ENCODE results near the gene TANGO2. TPM values are rescaled to one million over a fixed set of nuclear protein-coding genes. Genes with fewer than 3 reads are reported as not detected.

TANGO2 gene
- total and polyA plus RNA-seq, 2 experiments from 2014 or later: 18.7 to 21.9 TPM

DNA sequence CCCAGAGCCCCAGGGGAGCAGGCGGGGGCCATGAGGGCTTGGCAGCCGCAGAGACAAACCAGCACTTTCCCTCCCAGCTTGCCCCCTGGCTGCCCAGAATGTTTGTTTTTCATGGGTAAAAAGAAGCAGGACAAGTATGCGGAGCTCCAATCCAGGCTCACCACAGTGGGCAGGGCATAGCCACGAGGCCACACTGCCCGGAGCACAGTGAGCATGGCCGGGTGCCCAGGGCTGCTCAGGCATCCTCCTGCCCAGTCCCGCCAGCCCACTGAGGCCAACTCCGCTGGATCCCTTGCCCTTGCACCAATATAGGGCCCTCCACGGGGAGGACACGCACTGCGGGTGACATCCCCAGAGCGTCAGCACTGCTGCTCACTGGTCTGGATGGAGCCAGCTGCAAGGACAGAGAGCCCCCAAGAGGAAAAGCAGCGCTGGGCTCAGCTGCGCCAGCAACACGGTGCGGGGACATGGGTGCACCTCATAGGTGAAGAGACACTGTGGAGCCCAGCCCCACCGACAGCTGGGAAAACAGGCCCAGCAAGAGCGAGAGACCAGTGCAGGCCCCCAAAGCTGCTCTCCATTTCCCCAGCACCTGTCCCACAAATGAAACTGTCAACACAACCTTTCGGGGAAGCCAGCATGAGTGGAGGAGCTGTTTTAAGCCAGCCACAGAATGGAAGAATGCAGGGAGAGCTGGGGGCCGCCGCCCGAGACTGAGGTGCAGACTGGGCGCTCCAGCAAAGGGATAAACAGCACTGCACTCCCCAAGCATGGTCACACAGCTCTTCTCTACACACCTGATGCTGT, 29.1 kb upstream of the TANGO2 start:
- H3K27ac ChIP-seq: no peak overlapping the region
- TF ChIP-seq, protein P1, sequence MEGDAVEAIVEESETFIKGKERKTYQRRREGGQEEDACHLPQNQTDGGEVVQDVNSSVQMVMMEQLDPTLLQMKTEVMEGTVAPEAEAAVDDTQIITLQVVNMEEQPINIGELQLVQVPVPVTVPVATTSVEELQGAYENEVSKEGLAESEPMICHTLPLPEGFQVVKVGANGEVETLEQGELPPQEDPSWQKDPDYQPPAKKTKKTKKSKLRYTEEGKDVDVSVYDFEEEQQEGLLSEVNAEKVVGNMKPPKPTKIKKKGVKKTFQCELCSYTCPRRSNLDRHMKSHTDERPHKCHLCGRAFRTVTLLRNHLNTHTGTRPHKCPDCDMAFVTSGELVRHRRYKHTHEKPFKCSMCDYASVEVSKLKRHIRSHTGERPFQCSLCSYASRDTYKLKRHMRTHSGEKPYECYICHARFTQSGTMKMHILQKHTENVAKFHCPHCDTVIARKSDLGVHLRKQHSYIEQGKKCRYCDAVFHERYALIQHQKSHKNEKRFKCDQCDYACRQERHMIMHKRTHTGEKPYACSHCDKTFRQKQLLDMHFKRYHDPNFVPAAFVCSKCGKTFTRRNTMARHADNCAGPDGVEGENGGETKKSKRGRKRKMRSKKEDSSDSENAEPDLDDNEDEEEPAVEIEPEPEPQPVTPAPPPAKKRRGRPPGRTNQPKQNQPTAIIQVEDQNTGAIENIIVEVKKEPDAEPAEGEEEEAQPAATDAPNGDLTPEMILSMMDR (IDR thresholded peaks at IDR 0.05; ENCODE audit: low read depth, low read length): no peak
- no peaks in the 10 kb centered on the region for H3K9me3 ChIP-seq (ENCODE audit: low read depth)
- DNase-seq (ENCODE audit: low read depth in 1 of 2, low spot score in 1 of 2): no peak
- H3K4me3 ChIP-seq: no peak overlapping the region
- no peaks in the 10 kb centered on the region for H3K27me3 ChIP-seq
- H3K36me3 ChIP-seq: no peaks in the 10 kb centered on the region
- no peaks in the 10 kb centered on the region for H3K4me1 ChIP-seq (ENCODE audit: low read depth)

DNA sequence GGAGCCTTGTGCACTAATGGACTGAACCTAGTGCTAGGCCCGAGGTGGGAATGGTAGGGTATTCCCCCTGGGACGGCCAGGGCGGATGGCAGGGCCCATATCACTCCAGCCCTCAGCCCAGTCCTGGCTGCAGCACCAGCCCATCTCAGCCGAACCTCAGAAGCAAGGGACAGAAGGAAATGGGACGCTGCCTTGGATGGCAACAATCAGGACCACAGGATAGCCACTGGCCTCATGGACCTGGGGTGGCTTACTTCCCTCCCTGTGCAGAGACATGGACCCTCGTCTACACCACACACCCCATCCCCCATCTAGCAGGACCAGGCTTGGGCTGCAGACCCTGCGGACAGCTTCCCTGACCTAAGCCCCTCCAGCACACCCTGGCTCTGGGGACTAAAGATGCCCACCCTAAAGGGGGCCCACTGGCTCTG, 28.4 kb upstream of the TANGO2 start:
- no peak overlapping the region for H3K4me3 ChIP-seq
- DNase-seq (ENCODE audit: low read depth in 1 of 2, low spot score in 1 of 2): no peak
- H3K27me3 ChIP-seq: no peaks in the 10 kb centered on the region
- H3K36me3 ChIP-seq: no peaks in the 10 kb centered on the region
- H3K27ac ChIP-seq: no peak overlapping the region
- H3K4me1 ChIP-seq (ENCODE audit: low read depth): no peaks in the 10 kb centered on the region
- TF ChIP-seq, protein P1 (IDR thresholded peaks at IDR 0.05; ENCODE audit: low read depth, low read length): no peak
- H3K9me3 ChIP-seq (ENCODE audit: low read depth): no peaks in the 10 kb centered on the region

DNA sequence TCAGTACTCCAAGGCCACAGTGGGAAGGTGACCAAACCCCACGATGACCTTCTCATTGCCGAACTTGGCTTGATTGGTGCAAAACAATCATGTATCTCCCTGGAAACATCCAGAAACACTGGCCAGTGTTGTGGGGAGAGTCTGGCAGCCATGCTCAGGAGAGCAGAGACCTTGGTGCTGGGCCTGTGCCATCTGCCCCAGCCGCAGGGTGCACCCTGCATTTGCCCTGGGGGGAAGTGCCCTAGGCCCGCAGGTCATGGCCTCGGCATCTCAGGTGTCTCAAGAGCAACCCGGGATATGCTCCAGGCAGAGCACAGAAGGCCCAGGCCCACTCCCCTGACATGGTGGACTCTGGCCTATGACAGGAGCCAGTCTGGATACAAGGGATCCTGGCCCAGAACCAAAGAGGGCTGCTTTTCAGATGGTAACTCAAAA, 28.0 kb upstream of the TANGO2 start:
- Histone ChIP-seq H3K9me3 (ENCODE audit: low read depth) (no peaks in the 10 kb centered on the region), H3K27me3 (no peaks in the 10 kb centered on the region), H3K4me1 (ENCODE audit: low read depth) (peaks cover under 1% of the 10 kb centered on the region), H3K36me3 (no peaks in the 10 kb centered on the region), H3K27ac (no peak overlapping the region), H3K4me3 (no peak overlapping the region)
- TF ChIP-seq, protein P1 (IDR thresholded peaks at IDR 0.05; ENCODE audit: low read depth, low read length): no peak
- DNase-seq (ENCODE audit: low read depth in 1 of 2, low spot score in 1 of 2): no peak

DNA sequence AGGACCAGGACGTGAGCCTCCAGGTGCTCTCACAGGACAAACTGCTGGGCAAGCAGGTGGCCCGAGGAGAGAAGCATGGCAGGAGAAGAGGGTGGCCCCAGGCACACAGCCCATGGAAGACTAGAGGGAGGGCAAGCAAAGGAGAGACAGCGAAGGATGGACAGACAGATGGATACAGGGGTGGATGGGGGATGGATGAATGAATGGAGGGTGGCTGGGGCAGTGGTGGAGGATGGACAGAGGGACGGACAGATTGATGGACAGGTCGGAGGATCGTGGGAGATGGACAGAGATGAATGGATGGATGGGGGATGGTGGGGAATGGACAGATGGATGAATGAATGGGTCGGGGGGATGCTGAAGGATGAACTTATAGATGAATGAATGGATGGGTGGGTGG, 27.0 kb upstream of the TANGO2 start:
- H3K4me1 ChIP-seq (ENCODE audit: low read depth): peaks cover 11% of the 10 kb centered on the region
- H3K36me3 ChIP-seq: no peaks in the 10 kb centered on the region
- H3K9me3 ChIP-seq (ENCODE audit: low read depth): no peaks in the 10 kb centered on the region
- no peak overlapping the region for H3K27ac ChIP-seq
- no peaks in the 10 kb centered on the region for H3K27me3 ChIP-seq
- no peak for DNase-seq (ENCODE audit: low read depth in 1 of 2, low spot score in 1 of 2)
- TF ChIP-seq, protein P1 (IDR thresholded peaks at IDR 0.05; ENCODE audit: low read depth, low read length): no peak
- no peak overlapping the region for H3K4me3 ChIP-seq

DNA sequence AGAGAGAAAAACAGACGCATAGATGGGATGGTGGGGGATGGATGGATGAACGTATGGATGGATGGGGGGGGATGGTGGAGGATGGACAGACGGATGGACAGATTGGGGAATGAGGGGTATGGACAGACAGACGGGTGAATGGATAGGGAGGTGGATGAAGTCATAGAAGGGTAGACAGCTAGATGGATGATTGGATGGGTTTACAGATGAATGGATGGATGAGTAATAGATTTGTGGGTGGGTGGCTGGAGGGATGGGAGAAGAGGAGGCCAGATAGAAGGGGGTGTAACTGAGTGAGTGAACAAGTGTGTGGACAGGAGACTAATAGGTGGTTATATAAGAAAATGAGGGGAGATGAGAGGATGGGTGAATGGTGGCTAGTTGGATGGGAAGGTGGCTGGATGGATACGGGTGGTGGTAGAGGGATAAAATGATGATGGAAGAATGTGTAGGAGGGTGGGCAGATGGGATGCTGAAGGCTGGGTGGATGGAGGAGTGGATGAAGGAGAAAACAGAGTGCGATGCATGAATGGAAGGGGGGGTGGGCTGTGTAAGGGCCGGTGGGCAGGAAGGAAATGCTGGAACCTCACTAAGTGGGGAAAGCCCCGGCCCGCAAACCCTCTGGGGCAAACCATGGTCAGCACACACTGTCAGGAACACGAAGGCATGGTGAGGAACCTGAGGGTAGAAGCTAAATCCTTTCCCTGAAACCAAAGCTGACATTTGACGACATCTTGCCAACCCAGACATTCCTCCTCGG, 25.9 kb upstream of the TANGO2 start:
- Histone ChIP-seq H3K27me3 (no peaks in the 10 kb centered on the region), H3K36me3 (no peaks in the 10 kb centered on the region), H3K9me3 (ENCODE audit: low read depth) (no peaks in the 10 kb centered on the region), H3K4me1 (ENCODE audit: low read depth) (peaks cover 22% of the 10 kb centered on the region), H3K4me3 (no peak overlapping the region), H3K27ac (no peak overlapping the region)
- TF ChIP-seq, protein P1 (IDR thresholded peaks at IDR 0.05; ENCODE audit: low read depth, low read length): no peak
- no peak for DNase-seq (ENCODE audit: low read depth in 1 of 2, low spot score in 1 of 2)

Measured in cardiac muscle cell (in vitro differentiated cells and primary cell).